HepG2 (cell line): ENCODE measurements around the gene MRPL10. TPM values are rescaled to one million over a fixed set of nuclear protein-coding genes. Genes with fewer than 3 reads are reported as not detected.

Experiments used
- CBX5 ChIP-seq: sonication (generic); formaldehyde crosslinking; IDR thresholded peaks from 2 replicates; pipeline ENCODE4 v1.4.0; 2020; ENCODE audit warnings: missing genetic modification reagents, borderline replicate concordance
- CHCHD3 ChIP-seq: sonication (generic); formaldehyde crosslinking; IDR thresholded peaks from 2 replicates; pipeline ENCODE4 v1.8.0; 2022; ENCODE audit warnings: mild to moderate bottlenecking, missing genetic modification reagents, moderate library complexity
- FIP1L1 ChIP-seq: fragments of 200-400 bp; formaldehyde crosslinking; IDR thresholded peaks from 2 replicates; pipeline ENCODE4 v1.6.1; 2018; ENCODE audit warnings: low read depth, mild to moderate bottlenecking, low read length, moderate library complexity, borderline replicate concordance; ENCODE audit not compliant: insufficient read depth
- HDAC1 ChIP-seq: sonication (generic); formaldehyde crosslinking; IDR thresholded peaks from 2 replicates; pipeline ENCODE4 v1.5.1; 2020; ENCODE audit warnings: mild to moderate bottlenecking, missing genetic modification reagents
- KLF6 ChIP-seq: IDR thresholded peaks from 2 replicates; pipeline ENCODE4 v1.8.0; 2016; ENCODE audit warnings: missing biosample characterization, missing genetic modification reagents
- NCOA2 ChIP-seq: sonication (generic); formaldehyde crosslinking; IDR thresholded peaks from 2 replicates; pipeline ENCODE4 v1.8.0; 2022; ENCODE audit warnings: inconsistent platforms
- NFE2 ChIP-seq: sonication (generic); formaldehyde crosslinking; IDR thresholded peaks from 2 replicates; pipeline ENCODE4 v1.4.0; 2020; ENCODE audit warnings: missing genetic modification reagents
- NR3C1 ChIP-seq: sonication (generic); formaldehyde crosslinking; IDR thresholded peaks from 2 replicates; pipeline ENCODE4 v1.4.0; 2020; ENCODE audit warnings: missing genetic modification reagents
- RFX5 ChIP-seq: IDR thresholded peaks from 2 replicates; pipeline ENCODE4 v1.6.1; 2011; ENCODE audit warnings: low read depth, low read length, improper control_type of control experiment
- WIZ ChIP-seq: sonication (generic); formaldehyde crosslinking; IDR thresholded peaks from 2 replicates; pipeline ENCODE4 v1.5.1; 2020; ENCODE audit warnings: mild to moderate bottlenecking, missing genetic modification reagents
- ZBTB38 ChIP-seq: sonication (generic); formaldehyde crosslinking; IDR thresholded peaks from 2 replicates; pipeline ENCODE4 v1.5.1; 2020; ENCODE audit warnings: mild to moderate bottlenecking, missing genetic modification reagents
- ZNF484 ChIP-seq: sonication (generic); formaldehyde crosslinking; IDR thresholded peaks from 2 replicates; pipeline ENCODE4 v1.5.1; 2020; ENCODE audit warnings: mild to moderate bottlenecking, low read depth, missing genetic modification reagents, borderline replicate concordance
- ZNF556 ChIP-seq: sonication (generic); formaldehyde crosslinking; IDR thresholded peaks from 2 replicates; pipeline ENCODE4 v1.4.0; 2020; ENCODE audit warnings: mild to moderate bottlenecking, missing genetic modification reagents, borderline replicate concordance
- polyA plus RNA-seq, 8 experiments: library from polyadenylated mRNA; depleted of rRNA in 3 of 8; stranded (reverse) in 7 of 8; unstranded in 1 of 8; fragments of >200 nt; fragmentation: Illumina TruSeq in 4 of 8; extraction: Trizol in 4 of 8; gene quantifications; 2 replicates each; pipeline versions ENCODE4 v1.2.1 to v1.2.3, GENCODE V29; 2011 to 2016; ENCODE audit warnings: low read depth in 4 of 8, missing spikeins in 1 of 8, mixed read lengths in 1 of 8; ENCODE audit not compliant: insufficient read depth in 1 of 8
- total RNA-seq, 5 experiments: library from RNA; depleted of rRNA; stranded (reverse); fragments of >200 nt; fragmentation: Illumina TruSeq; extraction: Trizol; gene quantifications; 2 replicates each; pipeline ENCODE4 v1.2.3, GENCODE V29; 2016; ENCODE audit warnings: low read depth in 1 of 5
- TF ChIP-seq, protein P1 (sequence below): sonication (generic); formaldehyde crosslinking; IDR thresholded peaks from 2 replicates; pipeline ENCODE4 v1.4.0; 2020; ENCODE audit warnings: missing genetic modification reagents, borderline replicate concordance
- TF ChIP-seq, protein P2 (sequence below): sonication (generic); formaldehyde crosslinking; IDR thresholded peaks from 2 replicates; pipeline ENCODE4 v1.9.0; 2021; ENCODE audit warnings: missing genetic modification reagents, mild to moderate bottlenecking, borderline replicate concordance
- TF ChIP-seq, protein P3 (sequence below): sonication (generic); formaldehyde crosslinking; conservative IDR thresholded peaks from 2 replicates; pipeline ENCODE4 v1.5.0; 2020; ENCODE audit warnings: missing genetic modification reagents
- TF ChIP-seq, protein P4 (sequence below): sonication (generic); formaldehyde crosslinking; IDR thresholded peaks from 2 replicates; pipeline ENCODE4 v1.4.0; 2020; ENCODE audit warnings: missing genetic modification reagents, mild to moderate bottlenecking, borderline replicate concordance

Gene MRPL10
- total and polyA plus RNA-seq, 2 of the 13 experiments (the other 11 are each of a cell fraction or from before 2014, with no cell fraction given), result 56.7 to 149 TPM

DNA sequence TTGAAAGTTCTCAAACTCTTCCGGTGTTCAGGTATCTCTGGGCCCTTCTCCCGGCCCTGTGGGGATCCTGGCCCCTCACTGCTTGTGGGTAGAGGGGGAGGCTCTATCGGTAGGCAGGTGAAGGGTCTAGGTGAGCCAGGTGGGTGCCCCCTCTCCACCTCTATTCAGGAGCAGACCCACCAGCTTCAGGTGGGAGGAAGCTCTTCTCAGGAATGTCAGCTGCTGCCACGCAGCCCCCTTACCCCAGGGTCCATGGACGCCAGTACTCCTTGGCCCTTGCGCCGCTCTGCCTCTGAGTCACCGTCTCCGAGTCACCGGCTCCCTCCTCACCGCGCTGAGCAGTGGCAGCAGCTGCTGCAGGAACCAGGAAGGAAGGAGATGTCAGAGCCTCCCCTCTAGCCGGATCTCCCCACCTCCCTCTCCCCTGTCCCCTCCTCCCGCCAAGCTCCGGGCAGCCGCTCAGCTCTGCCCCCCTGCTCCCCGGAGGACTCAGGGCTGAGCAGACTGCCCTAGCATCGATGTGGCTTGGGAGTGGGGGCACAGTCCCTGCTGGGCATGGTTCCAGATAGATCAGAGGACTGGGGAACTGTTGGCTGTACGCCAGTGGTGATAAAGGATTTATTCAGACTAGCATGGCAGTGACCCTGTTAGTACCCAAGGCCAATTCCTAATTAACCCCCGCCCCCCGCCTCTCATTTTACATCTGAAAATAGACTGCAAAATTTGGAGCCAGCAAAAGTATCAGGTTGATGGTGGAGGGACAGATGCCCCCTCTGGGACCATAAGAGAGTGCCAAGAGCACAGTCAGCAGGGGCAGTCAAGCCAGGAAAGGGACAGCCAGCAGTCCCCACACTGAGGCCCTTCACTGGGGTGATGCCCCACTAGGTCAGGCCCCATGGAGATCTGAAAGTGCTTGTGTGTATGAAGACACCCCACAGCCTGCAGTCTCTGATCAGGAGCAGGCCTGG lies 9.6 kb downstream of the MRPL10 start, which contains the start of gene OSBPL7 (continued):
- TF ChIP-seq, protein P1, sequence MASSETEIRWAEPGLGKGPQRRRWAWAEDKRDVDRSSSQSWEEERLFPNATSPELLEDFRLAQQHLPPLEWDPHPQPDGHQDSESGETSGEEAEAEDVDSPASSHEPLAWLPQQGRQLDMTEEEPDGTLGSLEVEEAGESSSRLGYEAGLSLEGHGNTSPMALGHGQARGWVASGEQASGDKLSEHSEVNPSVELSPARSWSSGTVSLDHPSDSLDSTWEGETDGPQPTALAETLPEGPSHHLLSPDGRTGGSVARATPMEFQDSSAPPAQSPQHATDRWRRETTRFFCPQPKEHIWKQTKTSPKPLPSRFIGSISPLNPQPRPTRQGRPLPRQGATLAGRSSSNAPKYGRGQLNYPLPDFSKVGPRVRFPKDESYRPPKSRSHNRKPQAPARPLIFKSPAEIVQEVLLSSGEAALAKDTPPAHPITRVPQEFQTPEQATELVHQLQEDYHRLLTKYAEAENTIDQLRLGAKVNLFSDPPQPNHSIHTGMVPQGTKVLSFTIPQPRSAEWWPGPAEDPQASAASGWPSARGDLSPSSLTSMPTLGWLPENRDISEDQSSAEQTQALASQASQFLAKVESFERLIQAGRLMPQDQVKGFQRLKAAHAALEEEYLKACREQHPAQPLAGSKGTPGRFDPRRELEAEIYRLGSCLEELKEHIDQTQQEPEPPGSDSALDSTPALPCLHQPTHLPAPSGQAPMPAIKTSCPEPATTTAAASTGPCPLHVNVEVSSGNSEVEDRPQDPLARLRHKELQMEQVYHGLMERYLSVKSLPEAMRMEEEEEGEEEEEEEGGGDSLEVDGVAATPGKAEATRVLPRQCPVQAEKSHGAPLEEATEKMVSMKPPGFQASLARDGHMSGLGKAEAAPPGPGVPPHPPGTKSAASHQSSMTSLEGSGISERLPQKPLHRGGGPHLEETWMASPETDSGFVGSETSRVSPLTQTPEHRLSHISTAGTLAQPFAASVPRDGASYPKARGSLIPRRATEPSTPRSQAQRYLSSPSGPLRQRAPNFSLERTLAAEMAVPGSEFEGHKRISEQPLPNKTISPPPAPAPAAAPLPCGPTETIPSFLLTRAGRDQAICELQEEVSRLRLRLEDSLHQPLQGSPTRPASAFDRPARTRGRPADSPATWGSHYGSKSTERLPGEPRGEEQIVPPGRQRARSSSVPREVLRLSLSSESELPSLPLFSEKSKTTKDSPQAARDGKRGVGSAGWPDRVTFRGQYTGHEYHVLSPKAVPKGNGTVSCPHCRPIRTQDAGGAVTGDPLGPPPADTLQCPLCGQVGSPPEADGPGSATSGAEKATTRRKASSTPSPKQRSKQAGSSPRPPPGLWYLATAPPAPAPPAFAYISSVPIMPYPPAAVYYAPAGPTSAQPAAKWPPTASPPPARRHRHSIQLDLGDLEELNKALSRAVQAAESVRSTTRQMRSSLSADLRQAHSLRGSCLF (CRISPR knock-in tag), result no peak
- 0 out of 2 replicates have a peak, but pooled peaks have one; percentile 40 for TF ChIP-seq CBX5 (CRISPR knock-in tag)
- TF ChIP-seq NR3C1 (CRISPR knock-in tag), result no peak
- TF ChIP-seq, protein P2, sequence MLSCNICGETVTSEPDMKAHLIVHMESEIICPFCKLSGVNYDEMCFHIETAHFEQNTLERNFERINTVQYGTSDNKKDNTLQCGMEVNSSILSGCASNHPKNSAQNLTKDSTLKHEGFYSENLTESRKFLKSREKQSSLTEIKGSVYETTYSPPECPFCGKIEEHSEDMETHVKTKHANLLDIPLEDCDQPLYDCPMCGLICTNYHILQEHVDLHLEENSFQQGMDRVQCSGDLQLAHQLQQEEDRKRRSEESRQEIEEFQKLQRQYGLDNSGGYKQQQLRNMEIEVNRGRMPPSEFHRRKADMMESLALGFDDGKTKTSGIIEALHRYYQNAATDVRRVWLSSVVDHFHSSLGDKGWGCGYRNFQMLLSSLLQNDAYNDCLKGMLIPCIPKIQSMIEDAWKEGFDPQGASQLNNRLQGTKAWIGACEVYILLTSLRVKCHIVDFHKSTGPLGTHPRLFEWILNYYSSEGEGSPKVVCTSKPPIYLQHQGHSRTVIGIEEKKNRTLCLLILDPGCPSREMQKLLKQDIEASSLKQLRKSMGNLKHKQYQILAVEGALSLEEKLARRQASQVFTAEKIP, result no peak
- no peak for TF ChIP-seq FIP1L1
- no peak for TF ChIP-seq WIZ (CRISPR knock-in tag)
- TF ChIP-seq, protein P3, sequence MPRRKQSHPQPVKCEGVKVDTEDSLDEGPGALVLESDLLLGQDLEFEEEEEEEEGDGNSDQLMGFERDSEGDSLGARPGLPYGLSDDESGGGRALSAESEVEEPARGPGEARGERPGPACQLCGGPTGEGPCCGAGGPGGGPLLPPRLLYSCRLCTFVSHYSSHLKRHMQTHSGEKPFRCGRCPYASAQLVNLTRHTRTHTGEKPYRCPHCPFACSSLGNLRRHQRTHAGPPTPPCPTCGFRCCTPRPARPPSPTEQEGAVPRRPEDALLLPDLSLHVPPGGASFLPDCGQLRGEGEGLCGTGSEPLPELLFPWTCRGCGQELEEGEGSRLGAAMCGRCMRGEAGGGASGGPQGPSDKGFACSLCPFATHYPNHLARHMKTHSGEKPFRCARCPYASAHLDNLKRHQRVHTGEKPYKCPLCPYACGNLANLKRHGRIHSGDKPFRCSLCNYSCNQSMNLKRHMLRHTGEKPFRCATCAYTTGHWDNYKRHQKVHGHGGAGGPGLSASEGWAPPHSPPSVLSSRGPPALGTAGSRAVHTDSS (CRISPR knock-in tag), result no peak
- TF ChIP-seq HDAC1 (CRISPR knock-in tag), result peak; percentile 94
- TF ChIP-seq RFX5, result no peak
- TF ChIP-seq NCOA2 (CRISPR knock-in tag), result peak; percentile 26; the same call in 1 of the 2 replicates
- no peak for TF ChIP-seq ZNF484
- TF ChIP-seq, protein P4, sequence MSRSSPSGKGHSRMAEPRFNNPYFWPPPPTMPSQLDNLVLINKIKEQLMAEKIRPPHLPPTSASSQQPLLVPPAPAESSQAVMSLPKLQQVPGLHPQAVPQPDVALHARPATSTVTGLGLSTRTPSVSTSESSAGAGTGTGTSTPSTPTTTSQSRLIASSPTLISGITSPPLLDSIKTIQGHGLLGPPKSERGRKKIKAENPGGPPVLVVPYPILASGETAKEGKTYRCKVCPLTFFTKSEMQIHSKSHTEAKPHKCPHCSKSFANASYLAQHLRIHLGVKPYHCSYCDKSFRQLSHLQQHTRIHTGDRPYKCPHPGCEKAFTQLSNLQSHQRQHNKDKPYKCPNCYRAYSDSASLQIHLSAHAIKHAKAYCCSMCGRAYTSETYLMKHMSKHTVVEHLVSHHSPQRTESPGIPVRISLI (CRISPR knock-in tag), result no peak
- TF ChIP-seq CHCHD3 (CRISPR knock-in tag), result no peak
- TF ChIP-seq ZBTB38 (CRISPR knock-in tag), result peak; percentile 57; the same call in 1 of the 2 replicates
- 0 out of 2 replicates have a peak, but pooled peaks have one; percentile 24 for TF ChIP-seq KLF6
- no peak for TF ChIP-seq NFE2 (CRISPR knock-in tag)
- no peak; the same call in 1 of the 2 replicates for TF ChIP-seq ZNF556 (CRISPR knock-in tag)
